ENCODE results near the gene LPCAT2. TPM values are rescaled to one million over a fixed set of nuclear protein-coding genes. Genes with fewer than 3 reads are reported as not detected.

The LPCAT2 gene
- total and polyA plus RNA-seq, 2 of the 13 experiments (the other 11 are each of a cell fraction or from before 2014, with no cell fraction given), result 9.9 to 17.6 TPM

DNA sequence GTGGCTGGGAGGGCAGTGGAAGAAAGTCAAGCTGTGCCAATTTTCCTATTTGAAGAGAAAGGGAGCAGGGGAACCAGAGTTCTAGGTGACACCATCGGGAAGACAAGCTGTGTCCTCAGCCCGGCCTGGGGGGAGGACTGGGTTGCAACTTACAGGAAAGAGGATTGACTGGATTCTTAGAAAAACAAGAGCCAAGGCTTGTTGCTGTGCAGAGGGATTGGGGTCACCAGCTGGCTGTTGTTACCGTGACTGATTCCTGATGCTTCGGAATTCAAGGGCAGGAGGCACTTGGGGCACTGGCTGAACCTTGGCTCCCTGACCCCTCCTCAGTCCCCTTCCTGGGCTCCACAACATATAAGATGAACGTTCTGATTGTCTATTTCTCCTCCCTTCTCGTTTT is 46.6 kb upstream of the LPCAT2 start:
- Histone ChIP-seq H3K4me1 (ENCODE audit: insufficient read depth, low read length) (no peaks in the 10 kb centered on the region), H3K9ac (ENCODE audit: insufficient read depth, low read depth, low read length) (no peak overlapping the region), H3K27ac (ENCODE audit: extremely low read length, insufficient read depth, low read length) (no peak overlapping the region), H3K36me3 (replicated peaks in 1 of 2; ENCODE audit: control insufficient read depth in 1 of 2, insufficient read depth in 2 of 2, low read length in 2 of 2) (no peaks in the 10 kb centered on the region), H3K27me3 (ENCODE audit: control insufficient read depth in 1 of 2, insufficient read depth in 2 of 2, low read length in 2 of 2) (peaks cover 2 to 16% of the 10 kb centered on the region in 2 experiments; a peak in 3 of 5 replicates), H3K4me3 (replicated peaks in 1 of 3; ENCODE audit: insufficient read depth in 1 of 3, low read depth in 2 of 3, low read length in 3 of 3) (no peak overlapping the region), H3K9me3 (ENCODE audit: low read length) (no peaks in the 10 kb centered on the region), H2AFZ (ENCODE audit: low read length) (no peak overlapping the region), H3K79me2 (ENCODE audit: insufficient read depth, low read length) (no peaks in the 10 kb centered on the region), H3K4me2 (ENCODE audit: low read depth, low read length) (no peak overlapping the region), H4K20me1 (ENCODE audit: insufficient read depth, low read length) (no peaks in the 10 kb centered on the region)
- WGBS (ENCODE audit: low lambda C conversion rate), result 9% methylated on average over 6 of the region's 6 CpGs
- intact Hi-C loops (cut with micrococcal nuclease; ENCODE audit: unreplicated experiment), result loop anchor here (5.0 kb wide), 1 partner anchor 1515 kb away; no protein-coding TSS in a partner anchor
- POLR2A ChIA-PET, result no interaction called here
- no peak for FAIRE-seq
- in situ Hi-C loops (cut with HindIII; ENCODE audit: extremely low pct_ligation_motif_present, low pct_unique_long_range_greater_than_20kb), result loop anchor here (10.0 to 25.0 kb wide), 2 partner anchors 183 to 850 kb away; no protein-coding TSS in a partner anchor
- no peak for DNase-seq (ENCODE audit: low spot score)
- CTCF ChIA-PET (ENCODE audit: low intra/inter-chr PET ratio, low total read pairs), result interaction anchor here (9.6 kb wide), 1 partner anchor 239 kb away, joined by 423 read pairs; no protein-coding TSS in a partner anchor
- BruUV-seq (replicated peaks), result no TSS peak
- no peak for ATAC-seq
- TF ChIP-seq, protein P1, sequence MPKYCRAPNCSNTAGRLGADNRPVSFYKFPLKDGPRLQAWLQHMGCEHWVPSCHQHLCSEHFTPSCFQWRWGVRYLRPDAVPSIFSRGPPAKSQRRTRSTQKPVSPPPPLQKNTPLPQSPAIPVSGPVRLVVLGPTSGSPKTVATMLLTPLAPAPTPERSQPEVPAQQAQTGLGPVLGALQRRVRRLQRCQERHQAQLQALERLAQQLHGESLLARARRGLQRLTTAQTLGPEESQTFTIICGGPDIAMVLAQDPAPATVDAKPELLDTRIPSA (CRISPR knock-in tag; IDR thresholded peaks at IDR 0.05; ENCODE audit: borderline replicate concordance), result no peak
- no peak for TF ChIP-seq PTBP1 (IDR thresholded peaks at IDR 0.05; ENCODE audit: low read depth, low read length, poor library complexity, severe bottlenecking)
- TF ChIP-seq ZNF431 (CRISPR knock-in tag; IDR thresholded peaks at IDR 0.05; ENCODE audit: borderline replicate concordance, low read depth), result no peak
- TF ChIP-seq ZNF101 (CRISPR knock-in tag; IDR thresholded peaks at IDR 0.05; ENCODE audit: borderline replicate concordance, low read depth), result no peak
- TF ChIP-seq ZNF337 (CRISPR knock-in tag; IDR thresholded peaks at IDR 0.05; ENCODE audit: borderline replicate concordance, low read depth), result no peak
- TF ChIP-seq, protein P2, sequence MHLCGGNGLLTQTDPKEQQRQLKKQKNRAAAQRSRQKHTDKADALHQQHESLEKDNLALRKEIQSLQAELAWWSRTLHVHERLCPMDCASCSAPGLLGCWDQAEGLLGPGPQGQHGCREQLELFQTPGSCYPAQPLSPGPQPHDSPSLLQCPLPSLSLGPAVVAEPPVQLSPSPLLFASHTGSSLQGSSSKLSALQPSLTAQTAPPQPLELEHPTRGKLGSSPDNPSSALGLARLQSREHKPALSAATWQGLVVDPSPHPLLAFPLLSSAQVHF (CRISPR knock-in tag; IDR thresholded peaks at IDR 0.05), result no peak
- TF ChIP-seq GTF2F1 (IDR thresholded peaks at IDR 0.05; ENCODE audit: low read length), result no peak
- TF ChIP-seq ARNT (IDR thresholded peaks at IDR 0.05), result no peak
- no peak for TF ChIP-seq SNRNP70 (IDR thresholded peaks at IDR 0.05; ENCODE audit: low read depth, low read length)
- no peak for TF ChIP-seq ZNF724P (CRISPR knock-in tag; IDR thresholded peaks at IDR 0.05; ENCODE audit: borderline replicate concordance)
- TF ChIP-seq KDM3A (CRISPR knock-in tag; IDR thresholded peaks at IDR 0.05; ENCODE audit: low read depth), result no peak
- TF ChIP-seq, protein P3, sequence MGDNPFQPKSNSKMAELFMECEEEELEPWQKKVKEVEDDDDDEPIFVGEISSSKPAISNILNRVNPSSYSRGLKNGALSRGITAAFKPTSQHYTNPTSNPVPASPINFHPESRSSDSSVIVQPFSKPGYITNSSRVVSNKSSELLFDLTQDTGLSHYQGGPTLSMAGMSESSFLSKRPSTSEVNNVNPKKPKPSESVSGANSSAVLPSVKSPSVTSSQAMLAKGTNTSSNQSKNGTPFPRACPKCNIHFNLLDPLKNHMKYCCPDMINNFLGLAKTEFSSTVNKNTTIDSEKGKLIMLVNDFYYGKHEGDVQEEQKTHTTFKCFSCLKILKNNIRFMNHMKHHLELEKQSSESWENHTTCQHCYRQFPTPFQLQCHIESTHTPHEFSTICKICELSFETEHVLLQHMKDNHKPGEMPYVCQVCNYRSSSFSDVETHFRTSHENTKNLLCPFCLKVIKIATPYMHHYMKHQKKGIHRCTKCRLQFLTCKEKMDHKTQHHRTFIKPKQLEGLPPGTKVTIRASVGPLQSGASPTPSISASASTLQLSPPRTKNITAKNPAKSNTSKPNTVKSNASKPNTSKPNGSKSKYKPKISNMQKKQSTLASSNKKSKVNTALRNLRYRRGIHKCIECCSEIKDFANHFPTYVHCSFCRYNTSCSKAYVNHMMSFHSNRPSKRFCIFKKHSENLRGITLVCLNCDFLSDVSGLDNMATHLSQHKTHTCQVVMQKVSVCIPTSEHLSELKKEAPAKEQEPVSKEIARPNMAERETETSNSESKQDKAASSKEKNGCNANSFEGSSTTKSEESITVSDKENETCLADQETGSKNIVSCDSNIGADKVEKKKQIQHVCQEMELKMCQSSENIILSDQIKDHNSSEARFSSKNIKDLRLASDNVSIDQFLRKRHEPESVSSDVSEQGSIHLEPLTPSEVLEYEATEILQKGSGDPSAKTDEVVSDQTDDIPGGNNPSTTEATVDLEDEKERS (CRISPR knock-in tag; IDR thresholded peaks at IDR 0.05), result no peak
- TF ChIP-seq BRD4 (CRISPR knock-in tag; IDR thresholded peaks at IDR 0.05), result no peak
- TF ChIP-seq ZNF207 (IDR thresholded peaks at IDR 0.05; ENCODE audit: borderline replicate concordance), result no peak
- TF ChIP-seq CCDC6 (CRISPR knock-in tag; IDR thresholded peaks at IDR 0.05), result no peak

Measured in HepG2 (cell line).